ENCODE data around the gene PXN. TPM values are rescaled to one million over a fixed set of nuclear protein-coding genes. Genes with fewer than 3 reads are reported as not detected.

Gene PXN
- total and polyA plus RNA-seq, 2 experiments from 2014 or later, result 38.4 to 76.0 TPM

- TF ChIP-seq ZNF462 (CRISPR knock-in tag; IDR thresholded peaks at IDR 0.05) (0 out of 2 replicates have a peak, but pooled peaks have one; percentile 4), REST (IDR thresholded peaks at IDR 0.05; ENCODE audit: unreplicated experiment) (no peak)
Measured at GRCh38 chr12:120290609-120291305, 25.2 kb upstream of the PXN start (continued).

GRCh38 chr12:120287491-120287890 lies 22.0 kb upstream of the PXN start:
- peaks cover 8% of the 10 kb centered on the region for H3K27me3 Mint-ChIP-seq (ENCODE audit: insufficient read depth, low read depth, poor library complexity)
- H3K4me2 ChIP-seq, result no peak overlapping the region
- peaks cover 12% of the 10 kb centered on the region for H3K4me1 Mint-ChIP-seq
- no peaks in the 10 kb centered on the region for H4K20me1 ChIP-seq (replicated peaks; ENCODE audit: insufficient read depth)
- no peaks in the 10 kb centered on the region for H3K27me3 ChIP-seq (ENCODE audit: insufficient read depth)
- H3K27ac Mint-ChIP-seq, result no peak overlapping the region
- H3K27ac ChIP-seq (ENCODE audit: low read depth), result no peak overlapping the region
- no peak overlapping the region for H3K4me3 ChIP-seq
- peaks cover 4% of the 10 kb centered on the region; the same call in 1 of the 2 replicates for H3K4me1 ChIP-seq (ENCODE audit: insufficient read depth)
- ATAC-seq, result no peak
- H3K36me3 Mint-ChIP-seq (ENCODE audit: low read depth), result no peaks in the 10 kb centered on the region
- no peaks in the 10 kb centered on the region for H3K9me3 Mint-ChIP-seq
- H3K9me2 ChIP-seq (ENCODE audit: insufficient read depth), result no peaks in the 10 kb centered on the region
- no peaks in the 10 kb centered on the region for H3K36me3 ChIP-seq (ENCODE audit: insufficient read depth)
- H3F3A ChIP-seq (replicated peaks; ENCODE audit: low read depth), result peaks cover 12% of the 10 kb centered on the region
- no peak overlapping the region for H2AFZ ChIP-seq
- DNase-seq (ENCODE audit: low spot score), result no peak
- H3K79me2 ChIP-seq (replicated peaks; ENCODE audit: insufficient read depth), result no peaks in the 10 kb centered on the region
- no peak overlapping the region for H3K4me3 Mint-ChIP-seq
- TF ChIP-seq ZNF114 (CRISPR knock-in tag; IDR thresholded peaks at IDR 0.05), result no peak
- no peak for TF ChIP-seq NANOG (IDR thresholded peaks at IDR 0.05; ENCODE audit: borderline replicate concordance)
- TF ChIP-seq CREB1 (CRISPR knock-in tag; IDR thresholded peaks at IDR 0.05; ENCODE audit: low read depth), result no peak
- TF ChIP-seq REST (IDR thresholded peaks at IDR 0.05; ENCODE audit: unreplicated experiment), result no peak

Data from GM23338 (cell line).